BE2C (cell line): ENCODE data around the gene SBF2.
"Not testable (repeated sequence)": the region's sequence is repeated elsewhere in the genome, so short reads cannot be mapped to it uniquely, and the experiment has no call there.

ENCODE experiments used
- DNase-seq: peaks from one replicate; pipeline ENCODE4 v3.0.0-alpha.2; 2020
- H3K27me3 ChIP-seq: fragments of 250-450 bp; sonication (Bioruptor Pico); 2 replicates; pipeline ENCODE4 v1.5.1; 2020; ENCODE audit warnings: mild to moderate bottlenecking
- H3K36me3 ChIP-seq: fragments of 250-450 bp; sonication (Bioruptor Pico); 2 replicates; pipeline ENCODE4 v1.5.1; 2020; ENCODE audit warnings: mild to moderate bottlenecking
- H3K4me1 ChIP-seq: fragments of 250-450 bp; sonication (Bioruptor Pico); 2 replicates; pipeline ENCODE4 v1.5.1; 2020
- H3K4me3 ChIP-seq: 2 replicates; pipeline ENCODE4 v1.5.1; 2011; ENCODE audit warnings: low read depth, low read length
- H3K9me3 ChIP-seq: fragments of 250-450 bp; sonication (Bioruptor Pico); 2 replicates; pipeline ENCODE4 v1.5.1; 2020
- CTCF ChIP-seq: IDR thresholded peaks from 2 replicates; pipeline ENCODE4 v1.5.1; 2012; ENCODE audit warnings: mild to moderate bottlenecking, low read depth, low read length

The SBF2 gene

GRCh38 chr11:10130875-10131274 is 163.1 kb downstream of the SBF2 start:
- no peak for DNase-seq
- H3K9me3 ChIP-seq, result no peaks in the 10 kb centered on the region
- no peaks in the 10 kb centered on the region for H3K27me3 ChIP-seq
- no peaks in the 10 kb centered on the region for H3K4me1 ChIP-seq
- TF ChIP-seq CTCF, result no peak
- no peak overlapping the region for H3K4me3 ChIP-seq
- H3K36me3 ChIP-seq, result no peaks in the 10 kb centered on the region

- H3K4me3 ChIP-seq, H3K36me3 ChIP-seq, DNase-seq, H3K9me3 ChIP-seq, H3K4me1 ChIP-seq, H3K27me3 ChIP-seq: not testable (repeated sequence)
Measured at GRCh38 chr11:10129184-10129583, 164.8 kb downstream of the SBF2 start.

GRCh38 chr11:10125522-10126133 is 168.4 kb downstream of the SBF2 start:
- Histone ChIP-seq H3K4me1 (no peaks in the 10 kb centered on the region), H3K27me3 (no peaks in the 10 kb centered on the region), H3K9me3 (no peaks in the 10 kb centered on the region), H3K4me3 (no peak overlapping the region), H3K36me3 (no peaks in the 10 kb centered on the region)
- no peak for TF ChIP-seq CTCF
- no peak for DNase-seq

GRCh38 chr11:10122326-10123197 is 171.5 kb downstream of the SBF2 start:
- Histone ChIP-seq H3K4me1 (no peaks in the 10 kb centered on the region), H3K9me3 (no peaks in the 10 kb centered on the region), H3K27me3 (no peaks in the 10 kb centered on the region), H3K4me3 (no peak overlapping the region), H3K36me3 (no peaks in the 10 kb centered on the region)
- DNase-seq, result no peak
- no peak for TF ChIP-seq CTCF

DNA sequence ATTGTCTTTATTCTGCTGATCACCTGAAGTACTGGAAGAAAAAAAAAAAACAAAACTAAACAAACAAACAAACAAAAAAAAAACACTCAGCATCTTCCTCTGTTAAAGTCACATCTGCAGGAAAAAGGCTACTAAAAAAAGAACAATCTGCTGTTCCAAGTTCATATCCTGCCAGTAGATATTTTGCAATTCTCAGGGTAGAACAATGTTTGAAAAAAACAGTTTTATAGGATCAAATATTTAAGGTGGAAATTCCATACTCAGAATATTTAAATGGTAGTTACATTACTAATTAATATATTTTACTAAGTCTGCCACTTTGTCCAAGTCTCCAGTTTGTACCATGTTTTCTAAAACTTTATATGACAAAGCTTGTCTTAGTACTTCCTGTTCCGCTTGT is 175.2 kb downstream of the SBF2 start:
- no peak for TF ChIP-seq CTCF
- DNase-seq, result no peak
- no peaks in the 10 kb centered on the region for H3K27me3 ChIP-seq
- no peaks in the 10 kb centered on the region for H3K9me3 ChIP-seq
- H3K4me1 ChIP-seq, result no peaks in the 10 kb centered on the region
- H3K36me3 ChIP-seq, result no peaks in the 10 kb centered on the region
- H3K4me3 ChIP-seq, result no peak overlapping the region

GRCh38 chr11:10117709-10118351 is 176.2 kb downstream of the SBF2 start:
- no peak for TF ChIP-seq CTCF

More at GRCh38 chr11:10117709-10118351, 176.2 kb downstream of the SBF2 start:
- H3K9me3 ChIP-seq, result no peaks in the 10 kb centered on the region
- no peaks in the 10 kb centered on the region for H3K36me3 ChIP-seq
- H3K4me1 ChIP-seq, result no peaks in the 10 kb centered on the region
- no peak overlapping the region for H3K4me3 ChIP-seq
- no peak for DNase-seq
- no peaks in the 10 kb centered on the region for H3K27me3 ChIP-seq
